ENCODE results near the gene FDXR.

The FDXR gene

GRCh38 chr17:74868908-74869255 is 3.9 kb downstream of the FDXR start:
- Histone ChIP-seq H3K36me3 (ENCODE audit: insufficient read depth, low read length) (no peaks in the 10 kb centered on the region), H3K4me3 (no peak overlapping the region)
- no peak for TF ChIP-seq FOXP2 (optimal IDR thresholded peaks at IDR 0.05; ENCODE audit: control extremely low read depth, extremely low read length, insufficient read depth)
- no peak for TF ChIP-seq POLR2AphosphoS5 (IDR thresholded peaks at IDR 0.05; ENCODE audit: borderline replicate concordance, low read depth, low read length)
- no peak for TF ChIP-seq EZH2 (IDR thresholded peaks at IDR 0.05)

DNA sequence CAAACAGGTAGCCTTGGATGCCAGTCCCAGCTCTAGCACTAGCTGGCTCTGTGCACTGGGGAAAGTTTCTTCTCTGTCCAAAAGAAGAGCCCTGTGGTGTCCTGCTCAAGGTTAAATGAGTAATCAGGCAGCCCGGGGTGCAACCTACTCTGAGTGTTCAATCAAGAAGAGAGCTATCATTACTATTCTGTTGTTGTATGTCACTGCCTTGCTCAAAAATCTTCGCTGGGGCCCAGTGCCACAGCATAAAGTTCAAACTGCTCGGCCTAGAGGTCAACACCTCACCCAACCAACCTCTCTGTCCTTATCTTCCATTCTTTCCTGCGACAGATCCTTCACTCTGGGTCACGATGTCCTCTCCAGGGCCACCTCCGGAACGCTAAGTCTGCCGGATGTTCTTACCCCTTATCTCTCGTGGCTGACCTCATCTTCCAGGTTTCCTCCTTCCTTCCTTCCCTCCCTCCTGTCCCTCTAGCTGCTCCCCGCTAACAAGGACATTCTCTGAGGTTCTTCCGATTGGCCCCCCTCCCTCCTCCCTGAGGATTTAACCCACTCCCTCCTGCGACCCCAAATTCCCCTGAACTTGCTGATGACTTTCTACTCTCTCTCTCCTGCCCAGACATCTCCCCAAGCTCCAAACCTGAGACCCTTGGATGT is 4.4 kb downstream of the FDXR start:
- H3K36me3 ChIP-seq (ENCODE audit: insufficient read depth, low read length) = no peaks in the 10 kb centered on the region
- no peak overlapping the region for H3K4me3 ChIP-seq
- no peak for TF ChIP-seq POLR2AphosphoS5 (IDR thresholded peaks at IDR 0.05; ENCODE audit: borderline replicate concordance, low read depth, low read length)
- TF ChIP-seq FOXP2 (optimal IDR thresholded peaks at IDR 0.05; ENCODE audit: control extremely low read depth, extremely low read length, insufficient read depth) = no peak
- TF ChIP-seq EZH2 (IDR thresholded peaks at IDR 0.05) = no peak
- no peak for DNase-seq (ENCODE audit: low read depth, low spot score)
- no peaks in the 10 kb centered on the region for H3K9me3 ChIP-seq (ENCODE audit: low read depth, low read length)
- H3K27ac ChIP-seq = no peak overlapping the region
- no peak overlapping the region for H3K9ac ChIP-seq (ENCODE audit: insufficient read length)

More at GRCh38 chr17:74868908-74869255, 3.9 kb downstream of the FDXR start:
- Histone ChIP-seq H3K9ac (ENCODE audit: insufficient read length) (no peak overlapping the region), H3K27ac (no peak overlapping the region), H3K9me3 (ENCODE audit: low read depth, low read length) (no peaks in the 10 kb centered on the region)
- no peak for DNase-seq (ENCODE audit: low read depth, low spot score)

DNA sequence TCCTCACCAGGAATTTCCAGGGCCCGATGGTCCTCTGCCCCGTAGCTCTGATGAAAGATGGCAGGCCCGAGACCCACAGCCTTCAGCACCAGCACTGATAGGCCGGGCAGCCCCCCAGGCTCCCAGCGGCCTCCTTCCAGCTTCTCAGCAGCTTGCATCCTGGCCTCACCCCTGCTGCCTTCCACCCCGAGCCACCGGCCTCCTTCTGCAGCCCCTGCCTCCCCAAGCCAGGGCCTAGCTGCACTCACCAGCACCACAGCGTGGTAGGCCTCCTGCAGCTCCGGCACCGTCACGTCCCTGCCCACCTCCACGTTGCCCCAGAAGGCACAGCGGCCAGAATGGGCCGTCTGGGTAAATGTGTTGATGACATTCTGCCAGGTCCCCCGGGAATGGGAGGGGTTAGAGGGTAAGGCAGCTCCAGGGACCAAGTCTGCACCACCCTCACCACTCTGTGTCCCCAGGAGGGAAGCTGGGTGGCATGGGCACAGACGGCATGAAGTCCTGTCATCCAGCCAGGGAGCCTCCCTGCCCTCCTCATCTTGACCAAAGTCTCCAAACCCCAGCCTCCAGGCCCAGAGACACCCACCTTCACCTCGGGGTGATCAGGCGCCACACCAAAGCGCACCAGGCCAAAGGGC is 6.5 kb downstream of the FDXR start:
- DNase-seq (ENCODE audit: low read depth, low spot score) = no peak
- H3K36me3 ChIP-seq (ENCODE audit: insufficient read depth, low read length) = no peaks in the 10 kb centered on the region
- H3K9ac ChIP-seq (ENCODE audit: insufficient read length) = no peak overlapping the region
- no peak overlapping the region for H3K27ac ChIP-seq
- TF ChIP-seq POLR2AphosphoS5 (IDR thresholded peaks at IDR 0.05; ENCODE audit: borderline replicate concordance, low read depth, low read length) (no peak), FOXP2 (optimal IDR thresholded peaks at IDR 0.05; ENCODE audit: control extremely low read depth, extremely low read length, insufficient read depth) (no peak), EZH2 (IDR thresholded peaks at IDR 0.05) (no peak)
- H3K4me3 ChIP-seq = no peak overlapping the region
- H3K9me3 ChIP-seq (ENCODE audit: low read depth, low read length) = no peaks in the 10 kb centered on the region

- H3K27ac ChIP-seq = no peak overlapping the region
- no peak for DNase-seq (ENCODE audit: low read depth, low spot score)
- H3K9ac ChIP-seq (ENCODE audit: insufficient read length) = no peak overlapping the region
- H3K36me3 ChIP-seq (ENCODE audit: insufficient read depth, low read length) = no peaks in the 10 kb centered on the region
- H3K9me3 ChIP-seq (ENCODE audit: low read depth, low read length) = no peaks in the 10 kb centered on the region
- TF ChIP-seq FOXP2 (optimal IDR thresholded peaks at IDR 0.05; ENCODE audit: control extremely low read depth, extremely low read length, insufficient read depth) = no peak
- TF ChIP-seq POLR2AphosphoS5 (IDR thresholded peaks at IDR 0.05; ENCODE audit: borderline replicate concordance, low read depth, low read length) = no peak
- TF ChIP-seq EZH2 (IDR thresholded peaks at IDR 0.05) = no peak
- no peak overlapping the region for H3K4me3 ChIP-seq
Observed at GRCh38 chr17:74865504-74866197, 7.1 kb downstream of the FDXR start.

DNA sequence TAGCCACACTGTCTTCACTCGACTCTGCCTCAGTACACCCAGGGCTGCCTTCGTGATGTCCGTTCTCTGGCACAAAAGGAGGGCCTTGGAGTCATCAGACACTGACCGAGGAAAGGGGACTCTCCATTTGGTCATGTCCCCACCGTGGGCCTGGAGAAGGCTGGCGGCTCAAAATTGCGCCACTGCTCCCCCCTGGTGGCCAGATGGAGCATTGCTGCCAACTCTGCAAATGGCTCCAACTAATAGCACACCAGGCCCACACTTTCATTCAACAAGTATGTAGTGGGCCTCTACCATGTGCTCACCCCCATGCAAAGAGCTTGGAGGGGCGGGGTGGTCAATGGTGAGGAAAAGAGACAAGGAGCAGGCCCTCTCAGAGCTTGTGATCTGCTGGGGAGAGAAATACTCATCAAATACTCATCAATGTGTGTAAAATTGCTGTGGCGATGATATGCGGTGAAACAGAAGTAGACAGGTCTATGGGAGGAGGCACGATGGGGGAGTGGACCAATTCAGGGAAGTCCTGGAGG is 7.9 kb downstream of the FDXR start:
- Histone ChIP-seq H3K36me3 (ENCODE audit: insufficient read depth, low read length) (no peaks in the 10 kb centered on the region), H3K9ac (ENCODE audit: insufficient read length) (no peak overlapping the region), H3K9me3 (ENCODE audit: low read depth, low read length) (no peaks in the 10 kb centered on the region), H3K4me3 (no peak overlapping the region), H3K27ac (no peak overlapping the region)
- DNase-seq (ENCODE audit: low read depth, low spot score) = no peak
- TF ChIP-seq POLR2AphosphoS5 (IDR thresholded peaks at IDR 0.05; ENCODE audit: borderline replicate concordance, low read depth, low read length) = no peak
- TF ChIP-seq EZH2 (IDR thresholded peaks at IDR 0.05) = no peak
- no peak for TF ChIP-seq FOXP2 (optimal IDR thresholded peaks at IDR 0.05; ENCODE audit: control extremely low read depth, extremely low read length, insufficient read depth)

DNA sequence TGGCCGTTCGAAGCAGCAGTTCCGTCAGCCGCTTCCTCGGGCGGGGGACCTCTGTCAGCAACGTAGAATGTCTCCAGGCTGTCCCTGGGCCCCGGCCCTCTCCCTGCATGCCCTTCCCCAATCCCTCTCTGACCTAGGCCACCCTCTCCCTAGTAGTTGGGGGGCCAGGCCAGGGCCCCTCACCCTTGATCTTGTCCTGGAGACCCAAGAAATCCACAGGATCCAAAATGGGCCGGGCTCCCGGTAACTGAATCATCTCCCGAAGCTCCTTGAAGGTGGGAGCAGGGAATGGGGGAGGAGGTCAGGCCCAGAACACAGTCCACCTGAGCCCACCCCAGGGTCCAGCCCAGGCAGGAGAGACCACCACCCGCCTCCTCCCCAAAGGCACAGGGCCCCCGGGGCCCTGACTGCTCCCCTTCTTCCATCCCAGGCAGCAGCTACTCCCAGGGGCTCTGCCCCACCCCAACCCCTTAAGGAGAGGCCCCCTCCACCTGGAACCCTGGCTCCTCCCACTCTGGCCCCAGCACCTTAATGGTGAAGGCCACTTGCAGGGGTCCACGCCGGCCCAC is 8.4 kb downstream of the FDXR start:
- Histone ChIP-seq H3K36me3 (ENCODE audit: insufficient read depth, low read length) (no peaks in the 10 kb centered on the region), H3K4me3 (no peak overlapping the region), H3K27ac (no peak overlapping the region), H3K9me3 (ENCODE audit: low read depth, low read length) (no peaks in the 10 kb centered on the region), H3K9ac (ENCODE audit: insufficient read length) (no peak overlapping the region)
- no peak for DNase-seq (ENCODE audit: low read depth, low spot score)
- TF ChIP-seq POLR2AphosphoS5 (IDR thresholded peaks at IDR 0.05; ENCODE audit: borderline replicate concordance, low read depth, low read length) (no peak), FOXP2 (optimal IDR thresholded peaks at IDR 0.05; ENCODE audit: control extremely low read depth, extremely low read length, insufficient read depth) (no peak), EZH2 (IDR thresholded peaks at IDR 0.05) (no peak)

DNA sequence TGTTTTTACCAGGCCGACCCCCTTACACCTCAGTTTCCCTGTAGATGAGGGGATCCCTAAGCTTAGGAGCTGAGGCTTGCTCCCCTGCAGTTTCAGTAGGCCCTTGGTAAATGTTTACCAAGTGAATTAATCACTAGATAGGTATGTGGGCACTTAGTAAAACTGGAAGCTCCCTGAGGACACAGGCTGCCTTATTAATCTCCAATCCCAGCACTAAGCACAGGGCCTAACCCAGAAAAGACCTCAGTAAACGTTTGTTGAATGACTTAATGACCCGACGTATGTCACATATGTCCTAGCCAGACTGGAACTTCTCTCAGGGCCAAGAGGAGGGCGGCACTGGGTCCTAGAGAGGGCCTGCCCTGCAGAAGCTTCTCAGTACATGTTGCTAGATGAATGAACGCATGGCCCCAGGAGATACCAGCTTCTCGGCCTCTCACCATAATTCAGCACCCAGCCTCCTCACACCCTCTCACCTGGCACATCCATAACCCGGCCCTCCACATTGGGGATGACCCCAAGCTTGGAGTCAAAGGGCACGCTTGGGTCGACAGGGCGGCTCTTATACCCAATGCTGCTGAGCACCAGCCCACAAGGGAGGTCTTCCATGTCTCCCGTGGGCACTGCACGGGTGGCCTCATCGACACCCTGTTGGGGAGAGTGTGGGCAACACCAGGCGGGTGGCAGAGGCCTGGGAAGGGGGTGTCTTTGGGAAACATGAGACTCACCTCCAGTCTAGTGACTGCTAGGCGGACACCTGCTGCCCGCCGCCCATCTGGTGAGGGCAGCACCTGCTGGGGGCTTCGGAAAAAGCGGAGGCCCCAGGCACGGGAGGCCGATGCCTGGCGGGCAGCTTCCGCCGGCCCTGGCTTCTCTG is 9.1 kb downstream of the FDXR start:
- Histone ChIP-seq H3K9ac (ENCODE audit: insufficient read length) (no peak overlapping the region), H3K9me3 (ENCODE audit: low read depth, low read length) (no peaks in the 10 kb centered on the region), H3K4me3 (no peak overlapping the region), H3K27ac (no peak overlapping the region), H3K36me3 (ENCODE audit: insufficient read depth, low read length) (no peaks in the 10 kb centered on the region)
- TF ChIP-seq EZH2 (IDR thresholded peaks at IDR 0.05) = no peak
- TF ChIP-seq FOXP2 (optimal IDR thresholded peaks at IDR 0.05; ENCODE audit: control extremely low read depth, extremely low read length, insufficient read depth) = no peak
- TF ChIP-seq POLR2AphosphoS5 (IDR thresholded peaks at IDR 0.05; ENCODE audit: borderline replicate concordance, low read depth, low read length) = no peak
- DNase-seq (ENCODE audit: low read depth, low spot score) = no peak
